ENCODE results near the gene CLCN2.

DNA sequence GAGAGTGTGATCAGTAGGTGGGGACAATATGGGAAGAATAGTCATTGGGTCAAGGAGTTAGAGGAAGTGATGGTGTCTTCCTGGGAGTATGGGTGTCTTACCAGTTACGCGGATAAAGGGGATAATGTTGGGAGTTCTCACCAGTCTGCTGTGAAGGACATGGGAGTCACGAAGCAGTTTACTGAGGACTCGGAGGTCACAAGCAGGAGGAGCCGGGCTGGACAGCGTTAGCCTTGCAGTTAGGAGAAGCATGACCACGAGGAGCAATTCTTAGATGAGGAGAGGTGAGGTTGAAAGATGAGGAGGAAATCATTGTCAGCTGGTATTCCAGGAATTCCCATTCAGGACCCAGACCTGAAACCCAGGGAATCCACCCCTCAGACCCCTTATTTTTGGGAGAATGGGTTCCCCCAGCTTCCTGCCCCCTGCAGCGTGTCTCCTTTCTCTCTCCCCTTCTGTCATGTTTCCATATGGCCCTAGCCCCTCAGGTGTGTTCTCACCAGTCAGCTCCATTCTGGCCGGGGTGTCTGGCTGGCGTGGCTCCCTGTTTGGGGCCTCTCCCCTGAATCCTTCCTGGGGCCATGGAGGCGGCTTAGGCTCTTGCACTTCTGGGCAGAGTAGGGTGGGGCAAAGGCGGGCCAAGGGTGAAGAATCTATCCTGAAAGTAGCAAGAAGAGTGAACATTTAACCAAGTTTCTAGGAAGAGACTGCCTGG, 14.5 kb upstream of the CLCN2 start:
- TF ChIP-seq, protein P1, sequence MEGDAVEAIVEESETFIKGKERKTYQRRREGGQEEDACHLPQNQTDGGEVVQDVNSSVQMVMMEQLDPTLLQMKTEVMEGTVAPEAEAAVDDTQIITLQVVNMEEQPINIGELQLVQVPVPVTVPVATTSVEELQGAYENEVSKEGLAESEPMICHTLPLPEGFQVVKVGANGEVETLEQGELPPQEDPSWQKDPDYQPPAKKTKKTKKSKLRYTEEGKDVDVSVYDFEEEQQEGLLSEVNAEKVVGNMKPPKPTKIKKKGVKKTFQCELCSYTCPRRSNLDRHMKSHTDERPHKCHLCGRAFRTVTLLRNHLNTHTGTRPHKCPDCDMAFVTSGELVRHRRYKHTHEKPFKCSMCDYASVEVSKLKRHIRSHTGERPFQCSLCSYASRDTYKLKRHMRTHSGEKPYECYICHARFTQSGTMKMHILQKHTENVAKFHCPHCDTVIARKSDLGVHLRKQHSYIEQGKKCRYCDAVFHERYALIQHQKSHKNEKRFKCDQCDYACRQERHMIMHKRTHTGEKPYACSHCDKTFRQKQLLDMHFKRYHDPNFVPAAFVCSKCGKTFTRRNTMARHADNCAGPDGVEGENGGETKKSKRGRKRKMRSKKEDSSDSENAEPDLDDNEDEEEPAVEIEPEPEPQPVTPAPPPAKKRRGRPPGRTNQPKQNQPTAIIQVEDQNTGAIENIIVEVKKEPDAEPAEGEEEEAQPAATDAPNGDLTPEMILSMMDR (conservative IDR thresholded peaks at IDR 0.05; ENCODE audit: low read depth, low read length): no peak
- no peak for TF ChIP-seq EZH2phosphoT487 (IDR thresholded peaks at IDR 0.05; ENCODE audit: borderline replicate concordance, low read length)
- no peak for TF ChIP-seq EZH2 (IDR thresholded peaks at IDR 0.05; ENCODE audit: low read length, unreplicated experiment)

Measured in PC-3 (cell line).